A673 (cell line): ENCODE data around the gene AGAP1. TPM values are rescaled to one million over a fixed set of nuclear protein-coding genes. Genes with fewer than 3 reads are reported as not detected.

Experiments used
- BruUV-seq: library from RNA; stranded (reverse); fragments of 400-500 nt; replicated peaks from 2 replicates; lab custom pipeline; 2021; lab: Mats Ljungman, UMichigan
- CTCF ChIA-PET: fragments of 300-600 bp; sonication (Branson Sonifier 250); formaldehyde crosslinking; loops from one replicate; lab custom pipeline; 2022; ENCODE audit warnings: antibody characterized with exemption; lab: Charles Lee
- POLR2A ChIA-PET: fragments of 300-600 bp; sonication (Branson Sonifier 250); formaldehyde crosslinking; loops from one replicate; lab custom pipeline; 2022; ENCODE audit warnings: antibody characterized with exemption; ENCODE audit not compliant: low non-redundant PET; lab: Charles Lee
- DNase-seq: peaks from one replicate; pipeline ENCODE4 v3.0.0-alpha.2; 2015; ENCODE audit warnings: low spot score
- H3K27ac ChIP-seq: fragments of 200-600 bp; sonication (generic); 2 replicates; pipeline ENCODE4 v1.5.1; 2016; ENCODE audit warnings: mixed run types, low read depth, mild to moderate bottlenecking, mixed read lengths, antibody characterized with exemption, low read length; ENCODE audit not compliant: poor library complexity, severe bottlenecking
- H3K27me3 ChIP-seq: fragments of 200-600 bp; sonication (generic); replicated peaks from 2 replicates; pipeline ENCODE4 v1.6.1; 2017; ENCODE audit warnings: mixed run types, low read depth, mild to moderate bottlenecking, mixed read lengths, antibody characterized with exemption, low read length; ENCODE audit not compliant: insufficient read depth, poor library complexity
- H3K36me3 ChIP-seq: fragments of 200-600 bp; sonication (generic); 2 replicates; pipeline ENCODE4 v1.6.1; 2016; ENCODE audit warnings: mixed run types, mild to moderate bottlenecking, mixed read lengths, antibody characterized with exemption, low read length; ENCODE audit not compliant: insufficient read depth, poor library complexity, severe bottlenecking
- H3K4me1 ChIP-seq: fragments of 200-600 bp; sonication (generic); 2 replicates; pipeline ENCODE4 v1.6.1; 2017; ENCODE audit warnings: mixed run types, mild to moderate bottlenecking, mixed read lengths, antibody characterized with exemption, low read length; ENCODE audit not compliant: insufficient read depth, poor library complexity, severe bottlenecking
- H3K4me3 ChIP-seq: fragments of 200-600 bp; sonication (generic); 2 replicates; pipeline ENCODE4 v1.5.1; 2016; ENCODE audit warnings: low read depth, mixed run types, mild to moderate bottlenecking, mixed read lengths, low read length; ENCODE audit not compliant: poor library complexity, severe bottlenecking
- H3K9me3 ChIP-seq: fragments of 200-600 bp; sonication (generic); 2 replicates; pipeline ENCODE4 v1.6.1; 2016; ENCODE audit warnings: mixed run types, low read depth, mild to moderate bottlenecking, mixed read lengths, antibody characterized with exemption, low read length; ENCODE audit not compliant: poor library complexity, severe bottlenecking
- CTCF ChIP-seq: fragments of 300-800, 200-600 bp; sonication (generic); conservative IDR thresholded peaks from 2 replicates; pipeline ENCODE4 v1.5.1; 2017; ENCODE audit warnings: low read depth, mild to moderate bottlenecking, antibody characterized with exemption, low read length, moderate library complexity, mixed read lengths
- EZH2 ChIP-seq: fragments of 200-600 bp; sonication (generic); IDR thresholded peaks from 2 replicates; pipeline ENCODE4 v1.6.1; 2017; ENCODE audit warnings: borderline replicate concordance, low read depth, mild to moderate bottlenecking, mixed read lengths, antibody characterized with exemption, low read length; ENCODE audit not compliant: poor library complexity, severe bottlenecking
- intact Hi-C: fragments of 100-400 bp; cut with micrococcal nuclease; formaldehyde crosslinking; loops from one replicate; pipeline ENCODE4 v1.10.0; 2022; ENCODE audit not compliant: unreplicated experiment
- total RNA-seq: library from RNA; stranded (reverse); gene quantifications from 2 replicates; pipeline ENCODE4 v1.2.3, GENCODE V29; 2021

The AGAP1 gene
- total RNA-seq, 1 experiment from 2014 or later: 25.3 TPM

GRCh38 chr2:235745597-235745996, 251.8 kb downstream of the AGAP1 start:
- no peak overlapping the region for H3K4me3 ChIP-seq
- H3K27me3 ChIP-seq: no peaks in the 10 kb centered on the region
- no TSS peak for BruUV-seq
- ChIA-PET CTCF (interaction anchor here (0.5 to 1.6 kb wide), 20 partner anchors 11 to 1250 kb away, joined by 3 to 34 read pairs (median 4); no protein-coding TSS in a partner anchor), POLR2A (interaction anchor here (0.5 kb wide), 1 partner anchor 634 kb away, joined by 3 read pairs; no protein-coding TSS in a partner anchor)
- intact Hi-C loops: loop anchor here (5.0 to 10.0 kb wide), 2 partner anchors 628 to 1191 kb away; no protein-coding TSS in a partner anchor
- no peaks in the 10 kb centered on the region for H3K36me3 ChIP-seq
- TF ChIP-seq CTCF: no peak
- no peak for TF ChIP-seq EZH2
- peaks cover 7% of the 10 kb centered on the region for H3K4me1 ChIP-seq
- DNase-seq: no peak
- H3K9me3 ChIP-seq: no peaks in the 10 kb centered on the region
- no peak overlapping the region for H3K27ac ChIP-seq

DNA sequence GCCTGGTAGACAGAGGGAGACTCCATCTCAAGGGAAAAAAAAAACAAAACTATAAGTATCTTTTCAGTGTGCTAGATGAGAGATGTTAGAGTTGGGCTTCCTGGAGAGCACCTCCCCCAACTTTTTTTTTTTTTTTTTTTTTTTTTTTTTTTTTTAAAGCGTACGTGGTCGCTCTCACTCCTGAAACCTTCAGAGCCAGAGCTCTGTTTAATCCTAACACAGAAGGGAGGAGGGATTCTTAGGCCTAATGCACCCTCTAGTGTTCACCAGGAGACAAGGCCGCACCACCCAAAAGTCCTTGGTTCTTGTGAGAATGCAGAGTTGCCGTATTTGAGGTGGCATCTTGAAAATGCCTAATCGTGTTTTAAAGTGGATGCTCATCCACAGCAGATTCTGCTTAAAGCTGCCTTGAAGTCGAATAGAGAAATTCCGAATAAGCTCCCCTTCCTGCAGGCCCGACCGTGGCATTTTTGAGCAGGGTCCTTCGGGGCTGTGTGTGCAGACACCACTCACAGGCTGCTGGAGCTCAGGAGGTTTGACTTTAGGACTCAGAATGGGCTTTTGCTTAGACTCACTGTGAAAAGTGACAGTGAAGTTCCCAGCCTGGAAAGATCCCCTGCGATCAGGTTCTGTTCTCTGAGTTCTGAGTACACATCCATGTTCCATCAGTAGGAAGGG, 252.6 kb downstream of the AGAP1 start:
- H3K9me3 ChIP-seq: no peaks in the 10 kb centered on the region
- no peaks in the 10 kb centered on the region for H3K27me3 ChIP-seq
- ChIA-PET CTCF (interaction anchor here (0.5 to 1.6 kb wide), 20 partner anchors 12 to 1250 kb away, joined by 3 to 34 read pairs (median 4); no protein-coding TSS in a partner anchor), POLR2A (interaction anchor here (0.5 to 0.7 kb wide), 3 partner anchors 195 to 1500 kb away, joined by 3 to 7 read pairs (median 6); no protein-coding TSS in a partner anchor)
- DNase-seq: peak; percentile 84
- no peaks in the 10 kb centered on the region for H3K36me3 ChIP-seq
- intact Hi-C loops: loop anchor here (1.0 to 10.0 kb wide), 3 partner anchors 151 to 1192 kb away; no protein-coding TSS in a partner anchor
- TF ChIP-seq EZH2: no peak
- peak; percentile 89 for TF ChIP-seq CTCF
- H3K4me3 ChIP-seq: no peak overlapping the region
- H3K27ac ChIP-seq: no peak overlapping the region
- H3K4me1 ChIP-seq: peaks cover 7% of the 10 kb centered on the region
- BruUV-seq: no TSS peak

DNA sequence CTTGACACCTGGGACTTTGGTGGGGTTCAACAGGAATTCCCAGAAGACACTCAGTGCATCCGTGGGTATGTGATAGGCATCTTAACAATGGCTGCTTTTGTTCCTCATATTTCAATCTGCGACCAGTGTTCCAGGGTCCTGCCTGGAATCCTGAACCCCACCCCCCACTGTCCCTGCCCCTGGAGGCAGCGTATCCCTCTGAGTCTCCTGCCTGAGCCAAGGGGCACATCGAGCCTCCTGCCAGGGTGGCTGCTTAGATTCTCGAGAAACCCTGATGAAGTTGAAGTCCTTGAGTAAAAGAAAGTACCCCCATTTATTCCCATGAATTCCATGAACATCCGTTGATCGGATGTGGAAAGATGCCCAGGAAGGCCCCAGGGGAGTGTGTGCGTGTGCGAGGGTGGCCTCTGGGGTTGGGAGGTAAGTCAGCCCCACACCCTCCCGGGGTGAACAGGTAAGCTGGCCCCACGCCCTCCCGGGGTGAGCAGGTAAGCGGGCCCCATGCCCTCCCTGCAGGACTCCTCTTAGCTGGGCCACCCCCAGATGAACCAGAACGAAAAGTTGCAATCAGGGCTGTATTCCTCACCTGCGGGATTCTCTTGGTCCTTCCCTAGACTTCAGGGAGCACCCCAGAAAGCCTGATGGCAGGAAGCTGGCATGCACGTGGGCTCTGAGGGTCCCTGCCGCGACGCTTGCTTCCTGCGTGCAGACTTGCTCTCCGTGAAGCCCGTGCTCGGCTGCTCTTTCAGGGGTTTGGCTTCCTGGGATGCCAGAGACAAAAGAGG, 253.3 kb downstream of the AGAP1 start:
- no peak for DNase-seq
- Histone ChIP-seq H3K4me3 (no peak overlapping the region), H3K27ac (no peak overlapping the region), H3K4me1 (peaks cover 7% of the 10 kb centered on the region), H3K27me3 (no peaks in the 10 kb centered on the region), H3K36me3 (no peaks in the 10 kb centered on the region), H3K9me3 (no peaks in the 10 kb centered on the region)
- BruUV-seq: no TSS peak
- ChIA-PET CTCF (interaction anchor here (0.5 to 1.6 kb wide), 3 partner anchors 152 to 153 kb away, joined by 3 to 34 read pairs (median 11); no protein-coding TSS in a partner anchor), POLR2A (no interaction called here)
- intact Hi-C loops: loop anchor here (5.0 to 10.0 kb wide), 2 partner anchors 630 to 1192 kb away; no protein-coding TSS in a partner anchor
- TF ChIP-seq CTCF (no peak), EZH2 (no peak)
